ENCODE measurements around the gene EFCAB6. TPM values are rescaled to one million over a fixed set of nuclear protein-coding genes. Genes with fewer than 3 reads are reported as not detected.

Gene EFCAB6
- total RNA-seq, 1 donor: 0.52 TPM

DNA sequence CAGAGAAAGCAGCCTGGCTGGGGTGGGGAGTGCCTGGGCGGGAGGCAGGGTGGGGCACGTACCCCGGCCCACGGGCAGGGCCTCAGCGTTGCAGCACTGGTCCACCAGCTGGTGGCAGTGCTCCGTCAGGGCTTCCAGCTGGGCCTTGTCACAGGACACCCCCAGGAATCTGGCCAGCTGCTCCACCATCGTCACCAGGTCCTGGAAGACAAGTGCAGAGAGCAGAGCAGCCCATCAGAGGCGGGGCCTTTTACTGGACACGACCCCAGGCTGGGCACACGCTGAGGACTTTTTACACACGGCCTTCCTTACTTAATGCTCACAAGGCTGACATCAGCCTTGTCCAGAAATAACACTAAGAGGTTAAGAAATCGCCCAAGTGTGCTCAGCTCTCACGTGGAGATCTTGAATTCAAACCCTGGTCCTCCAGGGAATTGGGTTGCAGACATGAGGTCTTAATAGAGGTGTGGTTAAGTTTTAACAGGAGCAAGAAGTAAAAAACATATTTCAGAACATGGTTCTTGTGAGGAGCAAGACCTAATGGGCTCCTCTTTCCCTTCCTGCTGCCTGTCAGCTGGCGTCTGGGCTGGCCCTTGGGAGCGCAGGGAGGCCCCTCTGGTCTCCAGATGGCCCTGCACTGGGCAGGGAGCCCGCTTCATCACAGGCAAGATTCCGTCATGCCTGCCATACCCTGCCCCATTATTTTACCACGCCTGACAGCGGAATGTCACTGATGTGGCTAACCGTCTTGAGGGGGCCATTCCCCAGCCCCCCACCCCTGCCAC lies 17.1 kb upstream of the EFCAB6 start:
- H3K4me3 ChIP-seq (ENCODE audit: low read length): no peak overlapping the region
- no peaks in the 10 kb centered on the region for H3K4me1 ChIP-seq (ENCODE audit: insufficient read depth, low read length)
- H3K9me3 ChIP-seq (ENCODE audit: low read depth, low read length): no peaks in the 10 kb centered on the region
- no peaks in the 10 kb centered on the region for H3K27me3 ChIP-seq (ENCODE audit: insufficient read depth, low read length)

DNA sequence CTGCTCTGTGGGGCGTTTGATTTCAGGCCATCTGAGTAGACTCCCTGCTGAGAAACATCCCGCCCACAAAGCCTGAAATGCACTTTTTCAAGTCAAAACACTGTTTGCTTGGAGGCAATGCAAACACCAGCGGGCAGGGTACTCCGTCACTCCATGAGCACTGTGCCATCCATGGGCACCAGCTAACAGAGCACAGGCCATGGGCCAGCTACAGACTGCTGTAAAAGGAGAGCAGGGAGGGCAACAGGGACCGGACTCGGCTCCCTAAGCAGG lies 16.6 kb upstream of the EFCAB6 start:
- Histone ChIP-seq H3K4me3 (ENCODE audit: low read length) (no peak overlapping the region), H3K9me3 (ENCODE audit: low read depth, low read length) (no peaks in the 10 kb centered on the region), H3K4me1 (ENCODE audit: insufficient read depth, low read length) (no peaks in the 10 kb centered on the region), H3K27me3 (ENCODE audit: insufficient read depth, low read length) (no peaks in the 10 kb centered on the region)

DNA sequence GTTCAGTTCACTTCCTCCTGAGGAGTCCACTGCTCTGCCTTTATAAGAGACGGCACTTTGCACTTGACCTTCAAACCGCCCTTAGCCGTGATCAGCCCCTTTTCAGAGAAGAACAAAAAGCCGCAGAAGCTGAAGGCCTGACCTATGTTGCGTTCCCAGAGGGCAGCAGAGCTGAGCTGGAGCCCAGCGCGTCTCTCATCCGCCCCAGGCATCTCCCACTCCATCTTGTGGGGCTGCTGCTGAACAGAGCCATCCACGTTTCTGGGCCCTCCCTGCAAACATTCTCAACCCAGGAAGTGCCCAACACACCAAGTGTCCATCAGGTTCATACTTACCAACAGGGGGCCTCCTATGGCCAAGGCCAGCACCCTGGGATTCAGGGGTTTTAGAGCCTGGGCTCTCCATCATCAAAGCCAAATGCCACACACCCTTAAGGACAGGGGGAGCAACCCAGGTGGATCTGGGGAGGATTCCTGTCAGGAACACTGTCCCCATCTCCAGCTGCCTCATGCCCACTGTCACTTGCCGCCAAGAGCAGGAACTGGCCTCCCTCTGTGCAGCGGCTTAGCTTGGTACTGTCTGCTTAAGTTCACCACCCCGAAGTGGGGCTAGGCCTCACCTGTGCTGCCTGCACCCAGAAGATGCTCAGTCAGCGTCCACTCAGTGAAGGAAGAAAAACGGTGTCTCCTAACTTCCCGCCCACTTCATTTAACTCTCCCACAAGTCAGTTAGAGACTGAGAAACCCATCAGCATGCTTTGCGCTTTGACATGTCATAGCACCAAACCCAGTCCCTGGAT lies 16.0 kb upstream of the EFCAB6 start:
- no peaks in the 10 kb centered on the region for H3K27me3 ChIP-seq (ENCODE audit: insufficient read depth, low read length)
- no peaks in the 10 kb centered on the region for H3K9me3 ChIP-seq (ENCODE audit: low read depth, low read length)
- no peaks in the 10 kb centered on the region for H3K4me1 ChIP-seq (ENCODE audit: insufficient read depth, low read length)
- no peak overlapping the region for H3K4me3 ChIP-seq (ENCODE audit: low read length)

DNA sequence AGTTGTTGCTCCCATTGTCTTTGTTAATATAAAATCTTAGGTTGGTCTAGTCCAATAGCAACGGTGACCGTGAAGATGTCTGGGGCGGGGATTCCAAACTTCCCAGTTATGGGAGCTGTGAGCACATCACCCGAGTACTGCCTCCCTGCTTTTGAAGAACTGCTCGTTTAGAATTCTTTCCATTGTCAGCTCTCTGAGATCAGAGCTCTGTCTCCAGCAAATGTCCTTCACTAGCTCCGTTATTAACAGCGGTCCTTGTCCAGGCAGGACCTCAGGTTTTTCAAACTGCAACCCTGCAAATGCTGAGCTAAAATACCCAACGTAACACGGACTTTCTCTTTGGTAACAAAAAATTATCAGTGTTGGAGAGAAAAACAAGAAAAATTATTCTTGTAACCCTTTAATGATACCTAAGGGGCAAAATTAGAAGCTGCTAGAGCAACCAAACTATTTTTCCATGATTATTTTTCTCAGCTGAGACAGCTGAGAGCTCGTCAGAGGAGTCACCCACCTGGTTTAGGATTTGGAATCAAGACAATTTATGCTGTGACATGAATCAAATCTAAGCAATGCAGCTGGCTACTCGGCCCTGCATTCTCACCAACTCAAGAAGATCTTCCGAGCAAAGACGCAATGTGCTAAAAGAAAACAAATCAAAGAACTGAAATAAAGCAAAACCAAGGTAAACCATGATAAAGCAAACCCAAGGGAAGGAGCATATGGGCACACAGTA lies 15.1 kb upstream of the EFCAB6 start:
- no peaks in the 10 kb centered on the region for H3K9me3 ChIP-seq (ENCODE audit: low read depth, low read length)
- H3K4me3 ChIP-seq (ENCODE audit: low read length): no peak overlapping the region
- H3K27me3 ChIP-seq (ENCODE audit: insufficient read depth, low read length): no peaks in the 10 kb centered on the region
- no peaks in the 10 kb centered on the region for H3K4me1 ChIP-seq (ENCODE audit: insufficient read depth, low read length)

DNA sequence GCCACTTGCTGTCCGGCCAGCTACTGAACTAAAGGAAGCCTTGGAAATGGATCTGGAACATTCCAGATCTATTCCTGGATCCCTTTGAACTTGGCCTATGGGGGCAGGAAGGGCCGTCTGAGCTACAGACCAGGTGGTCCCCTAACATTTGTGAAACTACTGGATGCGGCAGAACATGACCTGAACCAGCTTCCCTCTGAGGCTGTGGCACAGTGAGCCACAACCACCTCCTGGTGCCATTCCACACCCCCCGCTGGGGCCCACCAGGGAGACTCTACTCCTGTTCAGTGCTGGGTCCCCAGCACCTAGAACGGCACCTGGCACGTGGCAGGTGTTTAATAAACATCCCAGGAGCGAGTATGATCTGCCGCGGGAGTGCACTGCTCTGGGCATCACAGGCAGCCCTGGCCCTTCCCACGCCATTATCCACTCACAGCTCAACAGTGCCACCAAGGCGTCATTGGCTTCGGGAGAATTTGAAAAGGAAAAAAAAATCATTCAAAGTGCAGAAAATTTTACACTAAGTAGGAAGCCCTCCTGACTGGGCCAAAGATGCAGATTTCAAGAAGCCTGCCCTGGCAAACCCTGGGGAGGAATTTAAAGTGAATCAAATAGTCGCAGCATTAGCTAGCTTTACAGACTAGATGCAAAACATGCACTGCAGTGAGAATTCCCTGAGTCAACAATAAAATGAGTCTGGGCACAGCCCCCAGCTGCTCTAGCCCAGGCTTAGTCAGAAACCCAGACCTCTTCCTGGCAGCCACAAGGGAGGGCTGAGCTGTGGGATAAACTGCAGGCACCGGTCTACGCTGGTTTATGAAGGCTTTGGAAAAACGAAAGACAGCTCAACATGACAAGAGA lies 14.3 kb upstream of the EFCAB6 start:
- Histone ChIP-seq H3K4me3 (ENCODE audit: low read length) (no peak overlapping the region), H3K4me1 (ENCODE audit: insufficient read depth, low read length) (no peaks in the 10 kb centered on the region), H3K9me3 (ENCODE audit: low read depth, low read length) (no peaks in the 10 kb centered on the region), H3K27me3 (ENCODE audit: insufficient read depth, low read length) (no peaks in the 10 kb centered on the region)

DNA sequence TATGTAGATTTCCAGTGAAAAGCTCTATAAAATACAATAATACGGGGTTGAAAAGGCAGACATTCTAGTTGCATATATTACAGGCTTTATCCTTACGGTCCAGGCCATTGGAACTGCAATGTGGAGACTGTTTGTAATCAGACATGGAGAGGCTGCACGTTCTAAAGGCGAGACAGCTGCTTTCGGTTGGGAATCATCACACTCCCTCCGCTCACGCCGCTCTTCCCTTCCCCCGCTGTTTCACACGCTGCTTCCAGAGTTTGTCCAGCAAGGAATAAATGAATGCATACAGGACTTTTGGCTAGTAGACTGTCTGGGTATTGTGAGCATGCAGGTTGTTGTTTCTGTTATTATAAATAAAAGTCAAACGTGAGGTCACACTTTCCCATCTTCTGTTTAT lies 13.5 kb upstream of the EFCAB6 start:
- no peaks in the 10 kb centered on the region for H3K9me3 ChIP-seq (ENCODE audit: low read depth, low read length)
- no peaks in the 10 kb centered on the region for H3K27me3 ChIP-seq (ENCODE audit: insufficient read depth, low read length)
- no peak overlapping the region for H3K4me3 ChIP-seq (ENCODE audit: low read length)
- no peaks in the 10 kb centered on the region for H3K4me1 ChIP-seq (ENCODE audit: insufficient read depth, low read length)

DNA sequence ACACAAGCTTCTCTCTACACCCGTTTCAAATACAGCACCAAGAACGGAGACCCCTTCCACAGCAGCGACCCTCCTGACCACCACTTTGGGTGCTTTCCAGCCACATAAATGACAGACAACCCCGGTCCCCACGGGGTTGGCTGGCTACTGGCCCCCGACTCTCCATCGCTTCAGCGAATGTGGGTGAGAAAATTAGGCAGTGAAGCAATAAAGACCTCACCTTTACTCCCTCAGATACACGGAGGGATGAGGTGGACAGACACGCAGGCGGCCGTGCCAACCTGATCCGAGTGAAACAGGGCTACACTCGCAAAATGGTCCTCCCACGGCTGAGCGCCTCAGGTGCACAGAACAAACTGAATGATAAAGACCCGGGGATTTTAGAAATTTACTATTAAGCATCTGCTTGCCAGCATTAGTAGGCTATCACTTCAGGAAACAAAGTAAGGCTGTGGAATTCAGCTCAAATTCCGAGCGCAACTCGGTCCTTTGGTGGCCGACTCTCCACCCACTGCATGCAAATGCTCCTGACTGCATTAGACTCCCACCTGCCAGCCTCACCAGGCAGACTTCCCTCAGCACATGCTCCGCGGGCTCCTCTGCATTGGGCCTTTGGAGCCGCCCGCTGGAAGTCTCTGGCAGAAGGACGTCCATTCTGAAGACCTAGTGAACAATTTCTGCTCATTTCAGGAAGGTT lies 12.8 kb upstream of the EFCAB6 start:
- H3K4me1 ChIP-seq (ENCODE audit: insufficient read depth, low read length): no peaks in the 10 kb centered on the region
- H3K27me3 ChIP-seq (ENCODE audit: insufficient read depth, low read length): no peaks in the 10 kb centered on the region
- no peaks in the 10 kb centered on the region for H3K9me3 ChIP-seq (ENCODE audit: low read depth, low read length)
- no peak overlapping the region for H3K4me3 ChIP-seq (ENCODE audit: low read length)

DNA sequence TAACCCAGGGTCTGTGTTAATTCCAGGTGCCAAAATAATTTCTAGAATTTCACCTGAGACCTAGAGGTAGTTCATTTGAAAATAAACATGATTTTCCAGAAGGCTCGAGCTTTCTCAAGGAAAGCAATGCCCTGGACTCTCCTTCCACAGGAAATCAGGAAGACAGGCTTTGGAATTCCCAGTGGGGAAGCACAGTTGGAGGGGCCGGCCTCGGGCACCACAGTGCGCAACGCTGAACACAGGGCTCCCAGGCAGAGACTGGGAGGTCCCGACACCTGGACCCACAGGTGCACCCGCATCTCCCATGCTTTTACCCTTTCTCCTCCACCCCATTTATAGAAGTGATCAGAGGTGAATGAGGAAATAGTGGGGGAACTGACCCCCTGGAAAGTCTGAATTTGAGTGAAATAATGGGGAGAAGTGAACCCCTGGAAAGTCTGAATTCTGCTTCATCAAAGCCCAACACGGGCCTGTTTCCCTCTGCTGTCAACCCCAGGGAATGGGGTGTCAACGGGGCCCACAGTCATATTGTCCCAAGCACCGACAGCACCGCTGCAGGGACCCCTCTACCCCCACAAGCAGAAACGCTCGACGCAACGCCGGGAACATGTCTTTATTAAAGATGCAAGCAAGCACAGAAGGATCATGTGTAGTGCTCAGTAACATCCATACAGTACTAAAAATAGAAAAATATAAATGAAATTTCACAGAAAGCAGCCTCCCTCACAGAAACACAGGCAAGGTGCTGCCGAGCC lies 12.0 kb upstream of the EFCAB6 start:
- no peak overlapping the region for H3K4me3 ChIP-seq (ENCODE audit: low read length)
- no peaks in the 10 kb centered on the region for H3K9me3 ChIP-seq (ENCODE audit: low read depth, low read length)
- H3K4me1 ChIP-seq (ENCODE audit: insufficient read depth, low read length): no peaks in the 10 kb centered on the region
- no peaks in the 10 kb centered on the region for H3K27me3 ChIP-seq (ENCODE audit: insufficient read depth, low read length)

DNA sequence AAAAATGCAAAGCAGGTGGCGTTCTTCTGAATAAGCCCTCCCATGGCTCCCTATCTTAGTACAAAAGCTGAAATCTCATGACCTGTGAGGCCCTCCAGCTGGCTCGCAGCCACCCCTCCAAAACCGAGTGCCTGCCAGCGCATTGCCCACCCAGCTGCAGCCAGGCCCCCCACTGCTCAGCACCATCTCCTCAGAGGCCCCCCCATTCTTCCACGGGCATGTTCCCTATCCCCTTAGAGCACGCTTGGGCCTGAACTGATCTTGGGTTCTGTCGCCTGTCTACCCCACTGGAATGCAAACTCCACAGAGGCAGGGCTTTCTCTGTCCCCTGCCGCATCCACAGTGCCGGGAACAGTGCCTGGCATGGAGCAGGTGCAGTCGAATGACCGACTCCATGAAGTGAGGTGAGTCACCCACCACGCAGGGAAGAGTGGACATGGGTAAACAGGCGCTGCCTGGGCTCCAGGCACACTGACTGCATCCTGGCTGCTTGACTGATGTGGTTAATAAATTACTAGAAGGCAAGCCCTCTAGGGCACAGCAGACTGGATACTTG lies 11.3 kb upstream of the EFCAB6 start:
- no peaks in the 10 kb centered on the region for H3K27me3 ChIP-seq (ENCODE audit: insufficient read depth, low read length)
- H3K4me3 ChIP-seq (ENCODE audit: low read length): no peak overlapping the region
- no peaks in the 10 kb centered on the region for H3K9me3 ChIP-seq (ENCODE audit: low read depth, low read length)
- no peaks in the 10 kb centered on the region for H3K4me1 ChIP-seq (ENCODE audit: insufficient read depth, low read length)

DNA sequence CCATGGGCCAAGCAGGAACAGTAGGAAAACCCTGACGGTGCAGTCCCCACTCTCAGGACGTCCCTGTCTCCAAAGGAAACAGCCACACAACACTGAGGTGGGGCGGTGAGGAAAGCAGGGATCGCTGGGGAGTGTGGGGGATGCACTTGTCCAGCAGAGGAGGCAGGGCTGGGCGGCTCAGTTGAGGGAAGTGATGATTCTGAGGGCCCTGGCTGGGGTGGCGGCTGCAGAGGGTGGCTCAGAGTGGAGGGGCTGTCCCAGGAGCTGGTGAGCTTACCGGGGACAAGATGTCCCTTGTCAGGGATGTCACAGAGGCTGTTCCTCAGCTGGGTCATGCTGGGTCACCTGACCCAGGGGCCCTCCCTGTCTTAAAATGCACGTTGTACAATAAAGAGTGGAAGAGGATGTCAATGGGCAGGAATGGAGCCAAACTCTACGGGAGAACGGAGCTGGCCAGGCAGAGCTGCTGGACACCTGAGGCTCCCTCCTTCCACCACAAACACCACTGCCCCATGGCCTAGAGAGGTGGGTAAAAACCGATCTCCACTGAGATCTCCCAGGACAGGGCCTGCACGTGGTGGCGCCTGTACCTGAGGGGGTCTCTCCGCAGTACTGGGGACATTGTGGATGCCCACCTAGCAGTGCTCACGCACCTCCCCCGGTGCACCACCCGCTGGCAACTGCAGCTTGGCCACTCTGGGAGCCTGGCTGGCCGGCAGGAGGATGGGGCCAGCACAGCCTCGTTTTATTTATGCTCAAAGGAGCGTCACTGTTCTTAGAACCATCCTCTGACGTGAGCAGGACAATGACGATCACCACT lies 9.7 kb upstream of the EFCAB6 start:
- Histone ChIP-seq H3K4me1 (ENCODE audit: insufficient read depth, low read length) (no peaks in the 10 kb centered on the region), H3K27me3 (ENCODE audit: insufficient read depth, low read length) (no peaks in the 10 kb centered on the region), H3K4me3 (ENCODE audit: low read length) (no peak overlapping the region), H3K9me3 (ENCODE audit: low read depth, low read length) (no peaks in the 10 kb centered on the region)

DNA sequence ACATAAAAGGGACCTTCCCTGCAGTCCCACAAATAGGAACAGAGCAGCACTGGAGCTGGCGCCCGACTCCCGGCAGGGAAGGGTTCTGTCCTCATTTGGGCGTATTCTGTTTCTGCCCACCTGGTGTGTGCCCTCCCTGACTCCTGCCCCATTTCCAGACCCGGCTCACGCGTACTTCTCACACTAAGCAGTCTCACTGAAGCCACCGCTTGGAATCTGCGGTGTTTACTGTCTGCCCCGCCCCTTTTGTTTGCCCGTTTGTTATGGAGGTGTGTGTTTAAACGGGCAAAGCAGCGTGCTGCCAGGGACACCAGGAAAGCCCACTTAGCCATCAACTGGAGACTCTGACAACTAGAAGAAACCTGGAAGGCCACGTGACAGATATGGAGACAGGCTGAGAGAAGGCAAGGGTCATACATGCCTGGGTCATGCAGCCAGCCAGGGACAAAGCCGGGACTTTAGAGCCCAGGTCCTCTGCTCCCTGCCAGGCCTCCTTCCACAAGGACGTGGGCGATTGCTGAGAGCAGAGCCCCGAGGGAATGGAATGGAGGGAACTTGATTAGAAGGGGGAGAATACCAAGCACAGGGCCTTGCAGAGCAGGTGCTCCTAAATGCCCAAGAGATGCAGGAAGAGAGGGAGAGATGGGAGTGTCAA lies 8.7 kb upstream of the EFCAB6 start:
- Histone ChIP-seq H3K4me1 (ENCODE audit: insufficient read depth, low read length) (no peaks in the 10 kb centered on the region), H3K4me3 (ENCODE audit: low read length) (no peak overlapping the region), H3K9me3 (ENCODE audit: low read depth, low read length) (no peaks in the 10 kb centered on the region), H3K27me3 (ENCODE audit: insufficient read depth, low read length) (no peaks in the 10 kb centered on the region)

DNA sequence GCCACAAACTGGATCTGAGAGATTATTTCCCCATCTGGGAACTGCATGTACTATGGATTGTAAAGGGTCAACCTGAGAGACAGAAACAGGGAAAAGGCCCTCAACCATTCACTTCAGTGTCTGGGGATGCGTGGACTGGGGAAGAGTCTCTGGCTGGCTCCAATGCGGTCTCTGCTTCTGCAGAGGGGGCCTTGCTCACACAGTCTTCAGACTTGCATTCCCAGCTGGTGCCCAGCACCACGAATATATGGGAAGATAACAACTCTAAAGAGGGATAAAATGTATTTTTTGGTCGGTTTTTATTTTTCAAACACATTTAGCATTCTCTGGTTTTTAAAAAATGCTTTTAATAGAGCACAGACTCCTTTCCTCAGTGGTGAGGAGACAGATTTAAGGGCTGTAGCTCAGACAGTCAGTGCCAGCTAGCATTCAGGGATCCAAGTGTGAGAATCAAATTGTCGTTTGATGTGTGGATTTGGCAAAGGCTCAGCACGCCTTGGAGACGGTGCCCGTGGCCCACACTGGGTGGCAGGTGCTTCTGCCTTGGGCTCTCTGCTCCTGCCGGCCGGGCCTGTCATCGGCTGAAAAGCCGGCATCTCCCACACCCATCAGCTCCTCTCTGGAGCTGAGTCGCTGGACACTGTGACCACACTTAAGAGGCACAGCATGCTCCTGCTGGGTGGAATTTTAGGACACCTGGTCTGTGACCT lies 8.0 kb upstream of the EFCAB6 start:
- Histone ChIP-seq H3K9me3 (ENCODE audit: low read depth, low read length) (no peaks in the 10 kb centered on the region), H3K4me3 (ENCODE audit: low read length) (no peak overlapping the region), H3K4me1 (ENCODE audit: insufficient read depth, low read length) (no peaks in the 10 kb centered on the region)

More for the DNA sequence above, 8.0 kb upstream of the EFCAB6 start:
- no peaks in the 10 kb centered on the region for H3K27me3 ChIP-seq (ENCODE audit: insufficient read depth, low read length)
